GM21423 (cell line): Measurements from ENCODE around the gene PABPC4L.
"Not testable (repeated sequence)": the region's sequence is repeated elsewhere in the genome, so short reads cannot be mapped to it uniquely, and the experiment has no call there.

Experiments
- ATAC-seq: cut with Tn5 transposase; IDR thresholded peaks from one replicate; pipeline ENCODE4 v1.9.1; 2021; ENCODE audit warnings: mild to moderate bottlenecking, moderate library complexity; ENCODE audit not compliant: unreplicated experiment

PABPC4L gene

DNA sequence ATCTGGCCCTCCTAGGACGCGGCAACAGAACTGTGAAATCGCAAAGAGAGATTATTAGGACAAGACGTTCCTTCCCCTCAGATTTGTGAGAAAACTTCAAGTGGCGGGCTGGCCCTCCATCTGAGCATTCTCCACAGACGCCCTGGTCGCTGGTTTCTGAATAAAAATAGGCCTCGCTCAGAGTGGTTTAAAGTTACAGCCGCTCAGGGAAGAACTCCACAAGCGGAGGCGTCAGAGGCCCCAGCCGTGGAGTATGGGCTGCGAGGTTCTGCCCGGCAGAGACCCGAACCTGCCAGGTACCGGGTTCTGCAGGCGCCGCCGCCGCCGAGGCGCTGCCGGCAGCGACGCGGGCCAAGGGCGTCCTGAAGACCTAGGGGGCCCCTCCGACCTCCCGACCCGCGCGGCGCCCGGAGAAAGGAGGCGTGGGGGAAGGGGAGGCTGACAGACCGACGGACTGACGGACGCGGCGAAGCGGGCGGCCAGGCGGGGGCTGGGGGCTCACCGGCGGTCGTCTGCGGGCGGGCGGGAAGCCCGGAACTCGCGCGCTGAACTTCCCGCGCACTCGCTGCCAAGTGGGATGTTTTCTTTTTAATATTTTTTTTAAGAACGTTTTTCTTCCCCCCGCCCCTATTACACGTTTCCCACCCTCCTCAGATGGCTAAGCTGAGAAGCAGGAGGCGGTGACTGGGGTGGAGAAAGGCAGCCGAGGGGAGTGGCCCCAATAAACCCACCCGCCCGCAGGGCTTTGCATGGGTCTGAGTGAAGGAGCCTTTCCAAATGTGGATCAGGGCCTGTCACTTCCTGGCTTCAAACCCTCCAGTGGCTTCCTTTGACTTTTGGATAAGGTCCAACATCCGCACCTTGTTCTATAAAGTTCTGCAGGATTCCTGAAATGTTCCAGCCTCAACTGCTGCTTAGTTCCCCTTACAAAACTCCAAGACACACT is at the start of gene PABPC4L:
Gene PABPC4L (minus strand): TSS at position 574 of the 946 bp plus-strand sequence. CDS start 770 bp downstream, outside the sequence.
- no peak for ATAC-seq

DNA sequence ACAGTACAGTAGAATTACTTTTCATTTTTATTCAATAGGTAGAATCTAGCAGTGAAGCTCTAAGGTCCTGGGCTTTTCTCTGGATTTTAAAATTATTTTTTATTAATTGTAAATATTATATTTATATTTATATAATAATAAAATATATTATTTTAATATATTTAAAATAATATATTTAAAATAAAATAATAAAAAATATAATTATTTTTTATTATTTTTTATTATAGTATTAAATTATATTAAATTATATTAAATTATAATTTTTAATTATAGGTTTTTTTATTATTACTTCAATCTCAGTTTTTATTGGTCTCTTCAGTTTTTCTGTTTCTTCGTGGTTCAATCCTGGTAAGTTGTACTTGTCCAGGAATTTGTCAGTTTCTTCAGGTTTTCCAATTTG is 49.7 kb upstream of the PABPC4L start:
- no peak for ATAC-seq

DNA sequence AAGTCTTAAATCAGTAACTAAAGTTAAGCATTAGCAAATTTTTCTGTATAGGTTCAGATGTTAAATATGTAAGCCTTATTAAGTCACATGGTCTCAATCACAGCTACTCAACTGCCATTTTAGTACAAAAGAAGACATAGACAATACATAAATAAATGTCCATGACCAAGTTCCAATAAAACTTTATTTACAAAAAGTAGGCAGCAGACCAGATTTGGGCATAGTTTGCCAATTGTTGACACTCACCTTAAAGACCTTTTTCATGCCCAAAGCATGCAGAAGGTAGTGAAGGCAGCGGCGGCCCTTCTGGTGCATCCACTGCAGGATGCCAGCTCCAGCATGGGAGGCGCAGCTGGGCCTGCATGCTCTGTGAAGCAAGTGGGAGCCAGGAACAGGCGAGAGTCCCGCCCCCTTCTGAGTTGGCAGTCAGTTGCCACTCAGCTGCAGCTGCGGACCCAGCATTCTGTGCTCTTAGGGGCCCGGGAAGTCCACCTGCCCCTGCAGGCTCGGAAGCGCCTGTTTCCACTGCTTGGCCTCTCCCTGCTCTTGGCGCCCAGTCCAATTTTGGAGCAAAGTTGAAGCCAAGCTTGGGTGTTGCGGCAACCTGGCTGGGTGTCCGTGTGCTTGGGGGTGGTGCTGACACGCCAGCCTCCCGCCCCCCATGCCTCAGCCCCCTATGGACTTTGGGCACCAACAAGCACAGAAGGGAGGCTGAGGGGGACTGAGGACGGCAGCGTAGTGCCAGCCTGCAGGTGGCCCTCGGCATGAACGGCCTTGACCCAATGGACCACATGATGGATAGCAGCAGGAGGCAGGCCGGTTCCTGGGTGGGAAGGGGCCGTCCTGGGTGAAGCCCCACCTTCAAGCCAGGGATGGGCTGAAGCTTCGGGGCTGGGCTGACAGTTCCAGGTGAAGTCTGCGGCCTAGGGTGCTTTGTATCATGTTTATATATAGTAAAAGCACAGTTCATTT is 42.4 kb upstream of the PABPC4L start:
- no peak for ATAC-seq

DNA sequence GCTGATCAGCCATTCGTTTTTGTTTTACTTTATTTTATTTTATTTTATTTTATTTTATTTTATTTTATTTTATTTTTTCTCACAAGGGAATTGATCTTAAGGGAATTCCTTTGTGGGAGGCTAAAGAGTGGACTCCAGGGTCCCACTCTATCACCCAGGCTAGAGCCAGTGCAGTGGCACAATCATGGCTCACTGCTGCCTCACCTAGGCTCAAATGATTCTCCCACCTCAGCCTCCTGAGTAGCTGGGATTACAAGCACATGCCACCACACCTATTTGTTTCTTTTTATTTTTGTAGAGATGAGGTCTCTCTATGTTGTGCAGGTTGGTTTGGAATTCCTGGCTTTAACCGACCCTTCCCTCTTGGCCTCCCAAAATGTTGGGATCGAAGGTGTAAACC is 17.5 kb upstream of the PABPC4L start:
- ATAC-seq = no peak

- no peak for ATAC-seq
These were observed 14.8 kb upstream of the PABPC4L start for GRCh38 chr4:134216411-134216810.

DNA sequence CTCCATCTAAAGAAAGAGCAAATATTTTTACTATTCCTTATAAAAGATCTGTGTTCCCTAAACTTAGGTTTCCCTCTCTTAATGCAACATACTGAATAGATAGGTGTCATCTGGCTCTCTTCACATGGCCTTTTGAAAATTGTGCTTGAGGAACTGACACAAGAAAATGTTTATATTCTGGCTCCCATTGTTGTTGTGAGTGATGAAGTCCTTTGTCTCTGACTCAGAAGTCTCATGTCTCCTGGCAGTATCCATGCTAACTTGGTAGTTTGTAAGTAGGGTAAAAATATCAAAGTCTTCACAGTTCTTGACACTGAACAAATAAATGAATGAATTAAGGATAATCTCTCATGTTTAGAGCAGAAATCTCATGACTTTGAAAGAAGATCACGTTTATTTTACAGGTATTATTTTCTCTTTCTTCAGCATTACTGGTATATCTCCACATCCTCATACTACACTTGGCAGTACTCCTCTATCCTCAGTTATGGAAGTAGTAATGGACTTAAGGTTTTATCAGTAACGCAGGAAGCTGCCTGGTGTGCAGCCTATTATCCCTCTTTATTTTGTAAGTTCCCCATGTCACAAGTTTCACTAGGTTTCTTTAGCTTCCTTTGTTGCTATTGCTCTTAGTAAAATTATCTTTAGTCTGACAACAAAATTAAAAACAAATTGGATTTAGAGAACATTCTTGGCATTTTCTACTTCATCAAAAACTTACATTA is 14.2 kb upstream of the PABPC4L start:
- ATAC-seq = no peak

- not testable (repeated sequence) for ATAC-seq
These were observed 6.4 kb upstream of the PABPC4L start for GRCh38 chr4:134207955-134208354.

DNA sequence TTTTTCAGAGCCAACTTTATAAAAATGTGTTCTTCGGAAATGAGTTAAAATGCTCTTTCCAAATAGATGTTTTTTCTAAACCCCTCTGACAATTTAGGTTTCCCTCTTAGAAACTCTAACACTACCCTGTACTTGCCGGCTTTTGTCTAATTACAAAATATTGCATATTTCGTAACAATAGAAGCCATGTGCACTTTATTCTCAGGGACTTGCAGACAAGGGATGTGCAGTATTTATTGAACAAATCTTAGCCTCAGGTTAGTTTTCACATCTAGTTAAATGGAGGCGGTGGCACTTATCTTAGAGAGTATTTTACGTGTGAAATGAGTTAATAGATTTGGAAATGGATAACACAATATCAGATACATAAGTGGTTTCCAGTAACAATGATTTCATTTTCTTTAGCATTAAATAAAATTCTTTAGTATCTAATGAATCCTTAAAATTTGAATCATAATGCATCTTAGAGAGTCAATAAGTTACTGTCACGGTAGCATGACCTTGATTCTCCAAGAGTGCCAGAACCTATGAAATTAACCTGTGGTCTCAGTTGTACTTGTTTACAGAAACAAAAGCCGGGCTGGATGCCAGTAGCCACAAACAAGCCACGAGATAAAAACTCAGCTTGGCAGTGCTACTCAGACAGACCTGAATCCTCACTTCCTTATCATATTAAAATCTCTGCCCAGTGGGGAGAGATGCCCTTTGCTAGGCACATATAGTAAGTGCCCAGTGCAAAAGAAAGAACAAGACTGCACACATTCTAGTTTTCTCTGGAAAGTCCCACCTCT is 772 bp upstream of the PABPC4L start:
- ATAC-seq = no peak

- no peak for ATAC-seq
These were observed 776 bp downstream of the PABPC4L start for GRCh38 chr4:134200811-134201215.

GRCh38 chr4:134189949-134190348 is 11.6 kb downstream of the PABPC4L start:
- no peak for ATAC-seq

DNA sequence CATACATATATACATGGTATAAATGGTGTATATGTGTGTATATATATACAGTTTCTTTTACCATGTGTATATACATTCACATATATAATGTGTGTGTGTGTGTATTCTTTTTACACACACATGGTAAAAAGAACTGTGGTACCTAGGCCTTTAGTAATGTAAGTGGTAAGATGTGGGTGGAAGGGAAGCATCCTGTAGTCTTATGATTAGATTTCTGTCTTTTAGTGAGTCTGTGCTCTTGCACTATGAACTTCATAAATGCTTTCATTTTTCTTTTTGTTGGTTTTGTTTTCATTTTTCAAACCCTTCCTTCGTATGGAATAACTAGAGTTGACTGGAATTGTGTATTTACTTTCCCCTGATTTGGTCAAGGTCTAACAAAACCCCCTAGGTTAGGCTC is 12.1 kb downstream of the PABPC4L start:
- ATAC-seq = no peak

- ATAC-seq = no peak
These were observed 22.9 kb downstream of the PABPC4L start for GRCh38 chr4:134178706-134179105.

DNA sequence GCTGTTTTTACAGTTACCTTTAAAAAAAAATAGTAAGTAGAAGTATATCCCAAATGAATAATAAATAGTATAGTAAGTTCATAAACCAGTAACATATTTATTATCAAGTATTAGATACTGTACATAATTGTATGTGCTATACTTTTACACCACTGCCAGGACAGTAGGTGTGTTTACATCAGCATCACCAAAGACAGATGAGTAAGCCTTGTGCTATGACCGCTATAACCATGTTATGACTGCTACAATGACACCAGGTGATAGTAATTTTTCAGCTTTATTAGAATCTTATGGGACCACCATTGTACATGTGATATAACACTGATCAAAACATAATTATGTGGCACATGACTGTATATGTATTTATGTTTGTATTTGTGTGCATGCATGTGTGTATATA is 27.3 kb downstream of the PABPC4L start:
- no peak for ATAC-seq

DNA sequence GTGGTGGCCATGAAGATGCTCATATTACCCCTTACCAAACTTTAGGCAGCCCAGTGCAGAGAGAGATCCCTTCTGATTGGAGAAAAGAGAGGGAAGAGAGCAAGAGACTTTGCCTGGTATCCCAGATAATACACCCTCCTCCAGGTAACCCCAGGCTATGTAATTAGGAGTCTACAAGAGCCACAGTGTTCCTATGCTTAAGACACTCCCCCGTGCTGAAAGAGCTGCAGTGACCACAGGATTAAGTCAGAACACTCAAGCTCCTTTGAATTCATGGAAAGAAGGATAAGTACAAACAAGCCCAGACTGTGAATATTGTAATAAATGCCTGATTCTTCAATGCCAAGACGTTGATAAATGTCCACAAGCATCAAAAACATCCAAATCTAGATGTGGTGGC is 41.4 kb downstream of the PABPC4L start:
- ATAC-seq = no peak

GRCh38 chr4:134154097-134154496 is 47.5 kb downstream of the PABPC4L start:
- ATAC-seq = no peak

DNA sequence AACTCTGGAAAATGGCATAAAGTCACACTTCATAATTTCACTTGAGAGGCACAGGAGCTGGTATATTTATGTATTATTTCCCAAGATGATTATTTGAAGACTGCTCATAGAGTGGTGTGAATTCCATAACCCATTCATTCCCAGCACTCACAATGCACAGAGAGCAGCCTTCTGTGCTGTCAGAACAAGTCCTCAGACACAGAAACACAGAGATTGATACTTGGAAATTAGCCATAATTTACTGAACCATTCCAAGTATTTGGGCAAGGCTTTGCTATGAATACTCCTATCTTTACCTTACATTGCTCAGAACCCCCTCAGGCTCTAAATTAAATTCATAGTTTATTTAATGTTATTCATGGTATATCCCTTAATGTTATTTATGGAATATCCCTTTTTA is 53.6 kb downstream of the PABPC4L start:
- no peak for ATAC-seq
